GM19324 (cell line): ENCODE results near the gene ELL2.
"Not testable (repeated sequence)": the region's sequence is repeated elsewhere in the genome, so short reads cannot be mapped to it uniquely, and the experiment has no call there.

Source experiments
- ATAC-seq: cut with Tn5 transposase; IDR thresholded peaks from one replicate; pipeline ENCODE4 v1.9.1; 2021; ENCODE audit warnings: mild to moderate bottlenecking, moderate library complexity; ENCODE audit not compliant: unreplicated experiment, low FRiP score

The ELL2 gene

GRCh38 chr5:95935553-95936100 lies 26.0 kb downstream of the ELL2 start:
- ATAC-seq = no peak

- no peak for ATAC-seq
Measured at GRCh38 chr5:95934207-95934804, 27.3 kb downstream of the ELL2 start.

GRCh38 chr5:95932941-95933340 lies 28.7 kb downstream of the ELL2 start:
- no peak for ATAC-seq

GRCh38 chr5:95931079-95931833 lies 30.4 kb downstream of the ELL2 start:
- no peak for ATAC-seq

GRCh38 chr5:95930141-95930930 lies 31.3 kb downstream of the ELL2 start:
- no peak for ATAC-seq

- no peak for ATAC-seq
Measured at GRCh38 chr5:95928724-95929253, 32.9 kb downstream of the ELL2 start.

- ATAC-seq = peak; percentile 40
Measured at GRCh38 chr5:95927927-95928723, 33.5 kb downstream of the ELL2 start.

- ATAC-seq = not testable (repeated sequence)
Measured at GRCh38 chr5:95927300-95927699, 34.4 kb downstream of the ELL2 start.

GRCh38 chr5:95925939-95926338 lies 35.7 kb downstream of the ELL2 start:
- ATAC-seq = peak; percentile 45

- no peak for ATAC-seq
Measured at GRCh38 chr5:95925378-95925744, 36.3 kb downstream of the ELL2 start.

GRCh38 chr5:95924720-95925377 lies 36.8 kb downstream of the ELL2 start:
- peak; percentile 39 for ATAC-seq

GRCh38 chr5:95923918-95924544 lies 37.6 kb downstream of the ELL2 start:
- peak; percentile 34 for ATAC-seq

- ATAC-seq = no peak
Measured at GRCh38 chr5:95922798-95923197, 38.9 kb downstream of the ELL2 start.

GRCh38 chr5:95921501-95921900 lies 40.1 kb downstream of the ELL2 start:
- no peak for ATAC-seq

GRCh38 chr5:95920822-95921221 lies 40.8 kb downstream of the ELL2 start:
- ATAC-seq = no peak

- no peak for ATAC-seq
Measured at GRCh38 chr5:95919658-95920057, 42.0 kb downstream of the ELL2 start.

- no peak for ATAC-seq
Measured at GRCh38 chr5:95918421-95919006, 43.1 kb downstream of the ELL2 start.

- no peak for ATAC-seq
Measured at GRCh38 chr5:95917207-95917606, 44.4 kb downstream of the ELL2 start.

GRCh38 chr5:95916687-95917085 lies 45.0 kb downstream of the ELL2 start:
- no peak for ATAC-seq
